Upper lobe of left lung (tissue), 6 donors: ENCODE measurements around the gene MUS81. TPM values are rescaled to one million over a fixed set of nuclear protein-coding genes. Genes with fewer than 3 reads are reported as not detected.
A peak's percentile ranks its signal among the peaks of the same experiment; 100 is the strongest.

Experiments
- ATAC-seq, 2 donors: fragments of 200-7000 bp; cut with Tn5 transposase; one replicate each; pipeline ENCODE4 v1.9.1; 2022; ENCODE audit warnings: mild to moderate bottlenecking in 2 of 2, moderate library complexity in 2 of 2; ENCODE audit not compliant: low FRiP score in 2 of 2
- DNase-seq, 2 donors: peaks; one replicate each; pipeline ENCODE4 v3.0.0-alpha.2; 2019 to 2020
- H3K27ac ChIP-seq, 4 donors: fragments of 200-600 bp; sonication (generic); one replicate each; pipeline ENCODE4 v1.5.1; 2016 to 2019
- H3K27me3 ChIP-seq, 4 donors: fragments of 200-600 bp; sonication (generic); one replicate each; pipeline ENCODE4 v1.5.1; 2017 to 2019
- H3K36me3 ChIP-seq, 4 donors: fragments of 200-600 bp; sonication (generic); one replicate each; pipeline ENCODE4 v1.5.1; 2016 to 2019
- H3K4me1 ChIP-seq, 4 donors: fragments of 200-600 bp; sonication (generic); one replicate each; pipeline ENCODE4 v1.5.1; 2018 to 2019
- H3K4me3 ChIP-seq, 4 donors: fragments of 200-600 bp; sonication (generic); one replicate each; pipeline ENCODE4 v1.5.1; 2017 to 2019; ENCODE audit warnings: mild to moderate bottlenecking in 2 of 4, moderate library complexity in 1 of 4
- H3K9me3 ChIP-seq, 4 donors: fragments of 200-600 bp; sonication (generic); one replicate each; pipeline ENCODE4 v1.5.1; 2018 to 2019
- EP300 ChIP-seq, 4 donors: sonication (generic); formaldehyde crosslinking; IDR thresholded peaks; one replicate each; pipeline ENCODE4 v1.5.1; 2017; ENCODE audit warnings: antibody characterized with exemption in 4 of 4, control low read depth in 2 of 4
- POLR2A ChIP-seq, 4 donors: fragments of 450-650 bp; IDR thresholded peaks; one replicate each; pipeline ENCODE4 v1.5.1; 2016 to 2017; ENCODE audit warnings: antibody characterized with exemption in 4 of 4, mild to moderate bottlenecking in 2 of 4
- POLR2AphosphoS5 ChIP-seq, 2 donors: sonication (generic); formaldehyde crosslinking; IDR thresholded peaks; one replicate each; pipeline ENCODE4 v1.5.1; 2017; ENCODE audit warnings: antibody characterized with exemption in 2 of 2
- WGBS, 2 donors: methylation state at CpG; one replicate each; pipeline ENCODE4 v1.1.5; 2017 to 2018; 5-methylcytosine and 5-hydroxymethylcytosine counted together
- total RNA-seq, 6 donors: library from RNA; depleted of rRNA in 4 of 6; stranded (reverse); fragments of >200 nt in 4 of 6; gene quantifications; one replicate each; pipeline versions ENCODE4 v1.1.0 to v1.2.1, GENCODE V29; 2016 to 2021
- TF ChIP-seq, protein P1 (sequence below), 6 experiments: fragments of 450-650 bp in 4 of 6; fragments of 200-600 bp in 2 of 6; sonication (generic) in 2 of 6; IDR thresholded peaks; one replicate each; pipeline ENCODE4 v1.5.1; 2016 to 2019; ENCODE audit warnings: antibody characterized with exemption in 6 of 6
- donor health status: DM: no; HTN: no; CAD: no; lungs with moderate emphysema.
- donor health status: DM: no; HTN: yes; CAD: no; lungs with severe emphysema.

MUS81 gene
- total RNA-seq, 6 donors from 2014 or later: 41.5 to 182 (median 53.3) TPM

DNA sequence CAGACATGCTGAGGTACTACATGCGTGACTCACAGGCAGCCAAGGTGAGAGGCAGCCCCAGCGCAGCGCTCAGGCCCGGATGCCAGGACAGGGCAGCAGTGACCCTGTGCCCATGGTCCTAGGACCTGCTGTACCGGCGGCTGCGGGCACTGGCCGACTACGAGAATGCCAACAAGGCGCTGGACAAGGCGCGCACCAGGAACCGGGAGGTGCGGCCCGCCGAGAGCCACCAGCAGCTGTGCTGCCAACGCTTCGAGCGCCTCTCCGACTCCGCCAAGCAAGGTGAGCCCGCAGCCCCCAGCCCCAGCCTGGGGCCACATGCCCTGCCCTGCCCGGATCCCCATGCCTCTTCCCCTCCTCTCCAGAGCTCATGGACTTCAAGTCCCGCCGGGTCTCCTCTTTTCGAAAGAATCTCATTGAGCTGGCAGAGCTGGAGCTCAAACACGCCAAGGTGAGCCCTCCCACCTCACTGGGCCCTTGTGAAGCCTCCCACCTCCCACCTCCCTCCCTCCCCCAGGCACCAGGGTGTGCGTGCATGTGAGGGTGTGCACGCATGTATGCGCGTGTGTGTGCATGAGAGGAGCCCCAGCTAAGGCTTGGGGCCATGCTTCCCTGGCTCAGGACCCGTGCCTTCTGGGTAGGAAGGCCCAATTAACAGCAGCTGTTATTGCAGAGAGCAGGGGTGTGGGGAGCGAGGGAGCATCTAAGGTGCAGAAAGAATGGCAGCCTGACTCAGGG is 7.6 kb upstream of the MUS81 start:
- no peak for ATAC-seq
- Histone ChIP-seq H3K4me1 (peaks cover 18 to 34% (median 19%) of the 10 kb centered on the region in 4 donors), H3K27me3 (no peaks in the 10 kb centered on the region), H3K27ac (peak overlapping the region in 1 of 4 donors; percentile 14), H3K9me3 (peaks cover 0 to 7% (median 0%) of the 10 kb centered on the region in 4 donors), H3K4me3 (no peak overlapping the region), H3K36me3 (peaks cover 19 to 62% (median 52%) of the 10 kb centered on the region in 4 donors)
- TF ChIP-seq POLR2A (IDR thresholded peaks at IDR 0.05) (no peak), POLR2AphosphoS5 (IDR thresholded peaks at IDR 0.05) (no peak)
- peak in 1 of 2 donors; percentile 85 for DNase-seq
- 92 to 95% methylated on average over 9 to 33 of the region's 33 CpGs for WGBS, 2 donors

DNA sequence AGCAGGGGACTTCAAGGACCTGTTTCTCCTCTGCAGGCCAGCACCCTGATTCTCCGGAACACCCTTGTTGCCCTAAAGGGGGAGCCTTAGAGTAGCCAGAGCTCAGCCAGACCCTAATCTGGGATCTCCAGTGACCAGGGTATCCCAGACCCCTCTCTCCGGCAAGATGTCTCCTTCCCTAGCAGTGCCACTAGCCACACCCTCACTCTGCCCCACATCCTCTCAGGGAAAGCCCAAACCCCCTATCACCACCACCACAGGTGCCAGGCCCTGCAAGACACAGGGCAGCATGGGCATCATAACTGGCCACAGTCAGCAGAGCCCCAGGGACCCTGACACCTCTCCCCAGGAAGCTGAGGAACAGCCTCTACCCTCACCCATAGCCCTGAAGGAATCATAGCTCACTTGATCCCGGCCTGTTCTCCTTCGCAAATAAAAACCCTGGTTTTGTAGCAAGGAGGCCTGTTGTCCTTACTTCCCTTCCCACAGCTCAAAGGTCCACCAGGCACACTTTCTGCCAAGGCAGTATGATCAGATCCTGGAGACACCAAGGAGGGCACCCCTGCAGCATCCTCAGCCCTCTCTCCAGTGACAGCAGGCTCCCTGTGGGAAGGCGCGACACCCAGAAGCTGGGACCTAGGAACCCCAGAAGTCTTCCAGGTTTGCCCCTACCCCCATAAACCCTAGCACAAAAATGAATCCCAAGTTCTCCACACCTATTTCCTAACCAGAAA is 6.8 kb upstream of the MUS81 start:
- H3K27me3 ChIP-seq: no peaks in the 10 kb centered on the region
- 88 to 95% methylated on average over 4 to 6 of the region's 6 CpGs for WGBS, 2 donors
- H3K36me3 ChIP-seq: peaks cover 19 to 62% (median 52%) of the 10 kb centered on the region in 4 donors
- ATAC-seq (no peak), DNase-seq (no peak)
- H3K4me3 ChIP-seq: no peak overlapping the region
- no peak for TF ChIP-seq POLR2AphosphoS5 (IDR thresholded peaks at IDR 0.05)
- TF ChIP-seq, protein P1, sequence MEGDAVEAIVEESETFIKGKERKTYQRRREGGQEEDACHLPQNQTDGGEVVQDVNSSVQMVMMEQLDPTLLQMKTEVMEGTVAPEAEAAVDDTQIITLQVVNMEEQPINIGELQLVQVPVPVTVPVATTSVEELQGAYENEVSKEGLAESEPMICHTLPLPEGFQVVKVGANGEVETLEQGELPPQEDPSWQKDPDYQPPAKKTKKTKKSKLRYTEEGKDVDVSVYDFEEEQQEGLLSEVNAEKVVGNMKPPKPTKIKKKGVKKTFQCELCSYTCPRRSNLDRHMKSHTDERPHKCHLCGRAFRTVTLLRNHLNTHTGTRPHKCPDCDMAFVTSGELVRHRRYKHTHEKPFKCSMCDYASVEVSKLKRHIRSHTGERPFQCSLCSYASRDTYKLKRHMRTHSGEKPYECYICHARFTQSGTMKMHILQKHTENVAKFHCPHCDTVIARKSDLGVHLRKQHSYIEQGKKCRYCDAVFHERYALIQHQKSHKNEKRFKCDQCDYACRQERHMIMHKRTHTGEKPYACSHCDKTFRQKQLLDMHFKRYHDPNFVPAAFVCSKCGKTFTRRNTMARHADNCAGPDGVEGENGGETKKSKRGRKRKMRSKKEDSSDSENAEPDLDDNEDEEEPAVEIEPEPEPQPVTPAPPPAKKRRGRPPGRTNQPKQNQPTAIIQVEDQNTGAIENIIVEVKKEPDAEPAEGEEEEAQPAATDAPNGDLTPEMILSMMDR (IDR thresholded peaks at IDR 0.05): no peak
- no peak for TF ChIP-seq POLR2A (IDR thresholded peaks at IDR 0.05)
- TF ChIP-seq EP300 (IDR thresholded peaks at IDR 0.05): no peak
- H3K4me1 ChIP-seq: peaks cover 18 to 34% (median 19%) of the 10 kb centered on the region in 4 donors
- H3K9me3 ChIP-seq: peaks cover 0 to 7% (median 0%) of the 10 kb centered on the region in 4 donors
- peak overlapping the region in 1 of 4 donors; percentile 14 for H3K27ac ChIP-seq

DNA sequence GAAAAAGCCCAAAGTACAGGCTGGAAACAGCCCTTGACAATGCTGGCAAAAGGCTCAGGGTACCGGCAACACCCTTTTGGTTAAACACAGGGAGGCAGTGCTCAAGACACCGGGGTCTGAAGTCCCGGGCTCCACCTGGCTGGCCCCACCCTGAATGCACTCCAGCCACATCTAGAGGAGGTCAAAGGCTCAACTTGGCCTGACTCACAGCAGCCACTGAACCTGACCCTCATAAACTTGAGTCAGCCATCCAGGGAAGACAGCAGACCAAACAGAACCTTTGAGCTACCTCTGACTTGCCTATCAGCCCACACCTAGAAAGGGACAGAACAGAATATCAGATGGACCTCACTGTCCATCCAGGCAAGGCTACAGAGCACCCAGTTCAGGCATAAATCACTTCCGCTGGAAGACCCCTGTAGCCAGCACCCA is 6.1 kb upstream of the MUS81 start:
- no peak for ATAC-seq
- TF ChIP-seq, protein P1 (IDR thresholded peaks at IDR 0.05): no peak
- TF ChIP-seq POLR2AphosphoS5 (IDR thresholded peaks at IDR 0.05) (no peak), EP300 (IDR thresholded peaks at IDR 0.05) (no peak), POLR2A (IDR thresholded peaks at IDR 0.05) (no peak)

DNA sequence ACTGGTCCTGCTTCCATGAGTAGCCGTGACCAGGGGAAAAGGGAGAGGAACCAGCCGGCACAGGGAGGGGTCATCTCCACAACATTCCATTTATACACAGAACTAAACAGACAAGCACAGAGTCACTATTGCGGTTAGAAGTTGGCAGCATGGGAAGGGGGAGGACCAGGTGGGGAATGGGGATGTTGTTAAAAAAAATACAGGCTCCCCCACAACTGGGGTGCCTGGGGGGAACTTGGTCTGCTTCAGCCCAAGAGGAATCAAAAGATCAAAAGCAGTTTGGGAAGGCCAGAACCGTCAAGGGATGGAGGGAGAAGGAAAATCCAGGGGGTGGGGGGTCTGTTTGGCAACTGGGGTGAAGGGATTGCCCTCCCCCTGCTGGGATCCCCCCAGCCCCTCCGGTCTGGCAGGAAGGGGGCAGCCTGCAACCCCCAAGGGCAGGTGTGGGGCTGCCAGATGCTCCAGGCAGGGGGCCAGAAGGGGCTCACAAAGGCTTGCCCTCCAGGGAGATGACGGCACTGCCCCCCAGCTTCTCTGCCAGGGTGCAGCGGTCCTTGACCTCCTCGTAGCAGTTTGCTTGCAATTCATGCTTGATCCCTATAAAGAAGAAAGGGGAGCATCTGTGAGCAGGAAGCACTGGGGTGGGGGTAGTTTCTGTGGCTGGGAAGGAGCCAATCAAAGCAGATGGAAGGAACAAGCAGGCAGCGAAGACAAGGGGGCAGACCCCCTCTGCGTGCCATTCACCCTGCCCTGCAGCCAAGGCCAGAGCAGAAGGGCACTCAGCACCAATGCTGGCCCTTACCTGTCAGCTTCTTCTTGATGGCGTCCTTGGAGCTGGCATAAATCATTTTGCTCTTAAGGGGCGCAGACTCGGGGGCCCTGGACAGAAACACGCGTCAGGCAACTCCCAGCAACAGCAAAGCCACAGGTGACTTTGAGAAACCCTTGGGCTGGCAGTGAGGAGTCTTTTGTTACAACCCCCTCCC is 5.1 kb upstream of the MUS81 start:
- H3K4me1 ChIP-seq: peaks cover 19 to 49% (median 32%) of the 10 kb centered on the region in 4 donors
- peaks cover 19 to 62% (median 52%) of the 10 kb centered on the region in 4 donors for H3K36me3 ChIP-seq
- ATAC-seq: no peak

More for the DNA sequence above, 6.1 kb upstream of the MUS81 start:
- WGBS, 2 donors: 92 to 100% methylated on average over 1 to 4 of the region's 4 CpGs
- Histone ChIP-seq H3K27me3 (no peaks in the 10 kb centered on the region), H3K36me3 (peaks cover 19 to 62% (median 52%) of the 10 kb centered on the region in 4 donors), H3K9me3 (peaks cover 0 to 7% (median 0%) of the 10 kb centered on the region in 4 donors), H3K27ac (no peak overlapping the region), H3K4me1 (peaks cover 19 to 42% (median 25%) of the 10 kb centered on the region in 4 donors), H3K4me3 (no peak overlapping the region)
- no peak for DNase-seq

More for the DNA sequence above, 5.1 kb upstream of the MUS81 start:
- DNase-seq: no peak
- no peaks in the 10 kb centered on the region for H3K27me3 ChIP-seq
- no peak overlapping the region for H3K27ac ChIP-seq
- 88 to 92% methylated on average over 14 to 15 of the region's 15 CpGs for WGBS, 2 donors
- H3K9me3 ChIP-seq: peaks cover 0 to 7% (median 0%) of the 10 kb centered on the region in 4 donors
- peak overlapping the region in 1 of 4 donors; percentile 66 for H3K4me3 ChIP-seq
- no peak for TF ChIP-seq POLR2A (IDR thresholded peaks at IDR 0.05)
- TF ChIP-seq POLR2AphosphoS5 (IDR thresholded peaks at IDR 0.05): no peak
- no peak for TF ChIP-seq EP300 (IDR thresholded peaks at IDR 0.05)
- TF ChIP-seq, protein P1 (IDR thresholded peaks at IDR 0.05): no peak
